Adrenal gland (tissue), 12 donors: ENCODE data around the gene MBP. TPM values are rescaled to one million over a fixed set of nuclear protein-coding genes. Genes with fewer than 3 reads are reported as not detected.

Experiments used
- DNase-seq, 7 donors: peaks; one replicate each; pipeline ENCODE4 v3.0.0-alpha.2; 2019 to 2020
- H3K27ac ChIP-seq, 5 donors: fragments of 200-600 bp; sonication (generic) in 4 of 5; 1 replicate in 3 of 5; 2 replicates in 2 of 5; pipeline versions ENCODE4 v1.5.1 to v1.8.0; 2016 to 2020; ENCODE audit warnings: mild to moderate bottlenecking in 1 of 5
- H3K27me3 ChIP-seq: fragments of 200-600 bp; 2 replicates; pipeline ENCODE4 v1.8.0; 2021
- H3K36me3 ChIP-seq, 2 donors: fragments of 200-600 bp; replicated peaks in 1 of 2; 1 replicate in 1 of 2; 2 replicates in 1 of 2; pipeline versions ENCODE4 v1.5.1 to v1.8.0; 2018 to 2022
- H3K4me1 ChIP-seq, 2 donors: fragments of 200-600 bp; replicated peaks in 1 of 2; 1 replicate in 1 of 2; 2 replicates in 1 of 2; pipeline versions ENCODE4 v1.5.1 to v1.8.0; 2018 to 2021
- H3K4me3 ChIP-seq, 4 donors: fragments of 200-600 bp; sonication (generic) in 3 of 4; one replicate each; pipeline ENCODE4 v1.5.1; 2016 to 2018
- H3K9me3 ChIP-seq, 3 donors: fragments of 200-600 bp; sonication (generic) in 1 of 3; replicated peaks in 1 of 3; 1 replicate in 2 of 3; 2 replicates in 1 of 3; pipeline versions ENCODE4 v1.5.1 to v1.8.0; 2016 to 2021
- CTCF ChIP-seq, 6 experiments: fragments of 450-650 bp in 4 of 6; fragments of 200-600 bp in 2 of 6; sonication (generic) in 1 of 6; IDR thresholded peaks; 1 replicate in 5 of 6; 2 replicates in 1 of 6; pipeline versions ENCODE4 v1.5.1 to v1.8.0; 2016 to 2021; ENCODE audit warnings: antibody characterized with exemption in 6 of 6, mild to moderate bottlenecking in 2 of 6, moderate library complexity in 1 of 6
- POLR2A ChIP-seq, 2 donors: fragments of 450-650 bp; IDR thresholded peaks; one replicate each; pipeline ENCODE4 v1.6.1; 2017; ENCODE audit warnings: antibody characterized with exemption in 2 of 2, mild to moderate bottlenecking in 2 of 2, moderate library complexity in 1 of 2
- WGBS, 4 donors: extraction: QIAGEN DNeasy Blood & Tissue Kit in 2 of 4; methylation state at CpG; one replicate each; pipeline versions ENCODE4 v1.1.5 to v1.1.7; 2013 to 2017; 5-methylcytosine and 5-hydroxymethylcytosine counted together
- intact Hi-C, 2 donors: fragments of 100-400 bp; cut with DNase I; formaldehyde crosslinking; loops; one replicate each; pipeline versions ENCODE4 v1.14.1 to v1.15.0; 2022 to 2023
- polyA plus RNA-seq, 3 donors: library from polyadenylated mRNA; stranded (reverse); fragments of 200-250 nt in 2 of 3; fragments of 350-450 nt in 1 of 3; fragmentation: Illumina TruSeq in 1 of 3; extraction: RNeasy Lipid Tissue Mini Kit (QIAGEN cat#74804) in 1 of 3; gene quantifications; one replicate each; pipeline ENCODE4 v1.2.3, GENCODE V29; 2013 to 2014
- total RNA-seq, 9 donors: library from RNA; depleted of rRNA in 4 of 9; stranded (reverse); fragments of >200 nt in 4 of 9; fragments of 120-200 nt in 1 of 9; fragmentation: NEBNext Ultra II Directional in 1 of 9; extraction: Animal tissue kit (Norgen Biotek cat#: 25700) in 1 of 9; gene quantifications; one replicate each; pipeline versions ENCODE4 v1.1.0 to v1.2.4, GENCODE V29; 2013 to 2023
- donor health status: healthy with polysubstance abuse.
- donor health status: Bipolar disorder and iron deficiency.
- donor health status: DM: yes; HTN: yes; CAD: no.
- donor health status: DM: no; HTN: no; CAD: no.
- donor health status: DM: no; HTN: no; CAD: no.
- donor health status: DM: yes; HTN: yes; CAD: no.

The MBP gene
- total and polyA plus RNA-seq, 12 donors = 1.8 to 23.7 (median 13.7) TPM

GRCh38 chr18:77073336-77074093, 59.1 kb downstream of the MBP start:
- Histone ChIP-seq H3K4me1 (peaks cover 0 to 10% of the 10 kb centered on the region in 2 donors), H3K27ac (peak overlapping the region in 1 of 5 donors; percentile 6), H3K4me3 (no peak overlapping the region), H3K27me3 (no peaks in the 10 kb centered on the region), H3K9me3 (no peaks in the 10 kb centered on the region), H3K36me3 (no peaks in the 10 kb centered on the region)
- intact Hi-C loops = no loop called here
- TF ChIP-seq CTCF (IDR thresholded peaks at IDR 0.05) (no peak), POLR2A (IDR thresholded peaks at IDR 0.05) (no peak)
- DNase-seq = no peak
- WGBS, 4 donors = 84 to 90% (median 86%) methylated on average over 9 of the region's 9 CpGs

- H3K27me3 ChIP-seq = no peaks in the 10 kb centered on the region
- H3K4me1 ChIP-seq = peaks cover 0 to 19% of the 10 kb centered on the region in 2 donors
- H3K4me3 ChIP-seq = no peak overlapping the region
- intact Hi-C loops = no loop called here
- WGBS, 4 donors = 71 to 89% (median 87%) methylated on average over 5 to 7 of the region's 7 CpGs
- H3K36me3 ChIP-seq = no peaks in the 10 kb centered on the region
- H3K27ac ChIP-seq = peak overlapping the region in 2 of 5 donors; percentile 55 to 70
- DNase-seq = no peak
- TF ChIP-seq CTCF (IDR thresholded peaks at IDR 0.05) = no peak
- TF ChIP-seq POLR2A (IDR thresholded peaks at IDR 0.05) = no peak
- H3K9me3 ChIP-seq = no peaks in the 10 kb centered on the region
Observed at GRCh38 chr18:77072566-77072965, 60.0 kb downstream of the MBP start.

GRCh38 chr18:77071711-77072292, 60.8 kb downstream of the MBP start:
- intact Hi-C loops = no loop called here
- no peaks in the 10 kb centered on the region for H3K36me3 ChIP-seq
- H3K9me3 ChIP-seq = no peaks in the 10 kb centered on the region
- H3K27ac ChIP-seq = peak overlapping the region in 3 of 5 donors; percentile 9 to 70 (median 55)
- TF ChIP-seq POLR2A (IDR thresholded peaks at IDR 0.05) (no peak), CTCF (IDR thresholded peaks at IDR 0.05) (no peak)
- WGBS, 4 donors = 32 to 43% (median 38%) methylated on average over 10 of the region's 10 CpGs
- no peak overlapping the region for H3K4me3 ChIP-seq
- DNase-seq = peak in 5 of 7 donors; percentile 52 to 78 (median 63)
- H3K27me3 ChIP-seq = no peaks in the 10 kb centered on the region
- H3K4me1 ChIP-seq = peaks cover 0 to 25% of the 10 kb centered on the region in 2 donors

GRCh38 chr18:77071061-77071460, 61.5 kb downstream of the MBP start:
- no peak overlapping the region for H3K4me3 ChIP-seq
- TF ChIP-seq CTCF (IDR thresholded peaks at IDR 0.05) (no peak), POLR2A (IDR thresholded peaks at IDR 0.05) (no peak)
- 66 to 84% (median 73%) methylated on average over 2 of the region's 2 CpGs for WGBS, 4 donors
- H3K27ac ChIP-seq = peak overlapping the region in 3 of 5 donors; percentile 9 to 70 (median 55)
- DNase-seq = no peak
- no peaks in the 10 kb centered on the region for H3K36me3 ChIP-seq
- intact Hi-C loops = no loop called here
- H3K4me1 ChIP-seq = peaks cover 0 to 33% of the 10 kb centered on the region in 2 donors
- H3K27me3 ChIP-seq = no peaks in the 10 kb centered on the region
- H3K9me3 ChIP-seq = no peaks in the 10 kb centered on the region
